Measurements from ENCODE around the gene HS3ST5. TPM values are rescaled to one million over a fixed set of nuclear protein-coding genes. Genes with fewer than 3 reads are reported as not detected.

The HS3ST5 gene
- total and polyA plus RNA-seq, 2 donors (not counting 1 experiment from before 2014, with no cell fraction given) = under 0.01 TPM; not detected in 1

GRCh38 chr6:114092943-114093342 is 249.9 kb downstream of the HS3ST5 start:
- Histone ChIP-seq H3K4me1 (ENCODE audit: control insufficient read depth, extremely low read depth, insufficient read depth, low read length) (no peaks in the 10 kb centered on the region), H3K27me3 (ENCODE audit: control insufficient read depth, insufficient read depth, low read length) (no peaks in the 10 kb centered on the region), H4K20me1 (ENCODE audit: control insufficient read depth, extremely low read depth, insufficient read depth, low read length) (no peaks in the 10 kb centered on the region), H3K9ac (ENCODE audit: insufficient read depth, low read length) (no peak overlapping the region), H3K27ac (ENCODE audit: insufficient read depth, low read length) (no peak overlapping the region), H3K79me2 (ENCODE audit: control insufficient read depth, insufficient read depth, low read length) (no peaks in the 10 kb centered on the region), H3K36me3 (ENCODE audit: control insufficient read depth, insufficient read depth, low read length) (no peaks in the 10 kb centered on the region), H2AFZ (ENCODE audit: low read length) (no peak overlapping the region), H3K9me3 (ENCODE audit: control insufficient read depth, insufficient read depth, low read depth, low read length) (no peaks in the 10 kb centered on the region), H3K4me2 (ENCODE audit: extremely low read depth, insufficient read depth, low read length) (no peak overlapping the region), H3K4me3 (replicated peaks in 1 of 4; ENCODE audit: control extremely low read depth in 1 of 4, insufficient read depth in 1 of 4, low read depth in 3 of 4, low read length in 4 of 4) (no peak overlapping the region)
- DNase-seq (ENCODE audit: low read depth in 2 of 2) = no peak
- TF ChIP-seq CTCF (conservative IDR thresholded peaks at IDR 0.05 in 1 of 2, IDR thresholded peaks at IDR 0.05 in 1 of 2; ENCODE audit: low read depth in 1 of 2, low read length in 2 of 2) (no peak), EZH2 (IDR thresholded peaks at IDR 0.05; ENCODE audit: low read length, missing control alignments) (no peak)

GRCh38 chr6:114090626-114091025 is 252.2 kb downstream of the HS3ST5 start:
- Histone ChIP-seq H3K4me2 (ENCODE audit: extremely low read depth, insufficient read depth, low read length) (no peak overlapping the region), H3K36me3 (ENCODE audit: control insufficient read depth, insufficient read depth, low read length) (no peaks in the 10 kb centered on the region), H3K9ac (ENCODE audit: insufficient read depth, low read length) (no peak overlapping the region), H3K9me3 (ENCODE audit: control insufficient read depth, insufficient read depth, low read depth, low read length) (no peaks in the 10 kb centered on the region), H3K79me2 (ENCODE audit: control insufficient read depth, insufficient read depth, low read length) (no peaks in the 10 kb centered on the region), H3K27ac (ENCODE audit: insufficient read depth, low read length) (no peak overlapping the region), H4K20me1 (ENCODE audit: control insufficient read depth, extremely low read depth, insufficient read depth, low read length) (no peaks in the 10 kb centered on the region), H2AFZ (ENCODE audit: low read length) (no peak overlapping the region), H3K27me3 (ENCODE audit: control insufficient read depth, insufficient read depth, low read length) (no peaks in the 10 kb centered on the region), H3K4me1 (ENCODE audit: control insufficient read depth, extremely low read depth, insufficient read depth, low read length) (no peaks in the 10 kb centered on the region), H3K4me3 (replicated peaks in 1 of 4; ENCODE audit: control extremely low read depth in 1 of 4, insufficient read depth in 1 of 4, low read depth in 3 of 4, low read length in 4 of 4) (no peak overlapping the region)
- TF ChIP-seq EZH2 (IDR thresholded peaks at IDR 0.05; ENCODE audit: low read length, missing control alignments) (no peak), CTCF (conservative IDR thresholded peaks at IDR 0.05 in 1 of 2, IDR thresholded peaks at IDR 0.05 in 1 of 2; ENCODE audit: low read depth in 1 of 2, low read length in 2 of 2) (no peak)
- peak in 1 of 2 donors; percentile 25 for DNase-seq (ENCODE audit: low read depth in 2 of 2)

GRCh38 chr6:114087496-114087895 is 255.3 kb downstream of the HS3ST5 start:
- Histone ChIP-seq H3K9ac (ENCODE audit: insufficient read depth, low read length) (no peak overlapping the region), H3K27me3 (ENCODE audit: control insufficient read depth, insufficient read depth, low read length) (no peaks in the 10 kb centered on the region), H3K36me3 (ENCODE audit: control insufficient read depth, insufficient read depth, low read length) (no peaks in the 10 kb centered on the region), H4K20me1 (ENCODE audit: control insufficient read depth, extremely low read depth, insufficient read depth, low read length) (no peaks in the 10 kb centered on the region), H3K4me1 (ENCODE audit: control insufficient read depth, extremely low read depth, insufficient read depth, low read length) (no peaks in the 10 kb centered on the region), H3K27ac (ENCODE audit: insufficient read depth, low read length) (no peak overlapping the region), H2AFZ (ENCODE audit: low read length) (no peak overlapping the region), H3K4me3 (replicated peaks in 1 of 4; ENCODE audit: control extremely low read depth in 1 of 4, insufficient read depth in 1 of 4, low read depth in 3 of 4, low read length in 4 of 4) (no peak overlapping the region), H3K4me2 (ENCODE audit: extremely low read depth, insufficient read depth, low read length) (no peak overlapping the region), H3K9me3 (ENCODE audit: control insufficient read depth, insufficient read depth, low read depth, low read length) (no peaks in the 10 kb centered on the region), H3K79me2 (ENCODE audit: control insufficient read depth, insufficient read depth, low read length) (no peaks in the 10 kb centered on the region)
- TF ChIP-seq CTCF (conservative IDR thresholded peaks at IDR 0.05 in 1 of 2, IDR thresholded peaks at IDR 0.05 in 1 of 2; ENCODE audit: low read depth in 1 of 2, low read length in 2 of 2) = no peak
- TF ChIP-seq EZH2 (IDR thresholded peaks at IDR 0.05; ENCODE audit: low read length, missing control alignments) = no peak
- DNase-seq (ENCODE audit: low read depth in 2 of 2) = peak; percentile 12 to 14

All from fibroblast of lung (primary cell).